HepG2 (cell line): ENCODE measurements around the gene ING5. TPM values are rescaled to one million over a fixed set of nuclear protein-coding genes. Genes with fewer than 3 reads are reported as not detected.

Source experiments
- JDP2 ChIP-seq: sonication (generic); formaldehyde crosslinking; IDR thresholded peaks from 2 replicates; pipeline ENCODE4 v1.8.1; 2022; ENCODE audit warnings: missing genetic modification reagents, borderline replicate concordance
- KLF12 ChIP-seq: sonication (generic); formaldehyde crosslinking; IDR thresholded peaks from 2 replicates; pipeline ENCODE4 v1.4.0; 2020; ENCODE audit warnings: missing genetic modification reagents, borderline replicate concordance
- MEIS1 ChIP-seq: sonication (generic); formaldehyde crosslinking; IDR thresholded peaks from 2 replicates; pipeline ENCODE4 v1.9.0; 2021; ENCODE audit warnings: mild to moderate bottlenecking, missing genetic modification reagents, moderate library complexity, borderline replicate concordance
- NCOA5 ChIP-seq: sonication (generic); formaldehyde crosslinking; IDR thresholded peaks from 2 replicates; pipeline ENCODE4 v1.4.0; 2020; ENCODE audit warnings: missing genetic modification reagents
- PHF8 ChIP-seq: sonication (generic); formaldehyde crosslinking; IDR thresholded peaks from 2 replicates; pipeline ENCODE4 v1.5.0; 2020; ENCODE audit warnings: missing genetic modification reagents
- POLR2A ChIP-seq, 2 experiments: IDR thresholded peaks; 2 replicates each; pipeline ENCODE4 v1.6.1; 2011; ENCODE audit warnings: low read depth in 2 of 2, low read length in 2 of 2, mild to moderate bottlenecking in 1 of 2, moderate library complexity in 1 of 2; ENCODE audit not compliant: insufficient read depth in 1 of 2
- SRSF1 ChIP-seq: fragments of 200-400 bp; formaldehyde crosslinking; optimal IDR thresholded peaks from 2 replicates; pipeline ENCODE3; 2017; ENCODE audit warnings: mild to moderate bottlenecking, low read depth, low read length, moderate library complexity
- U2AF1 ChIP-seq: fragments of 200-400 bp; formaldehyde crosslinking; optimal IDR thresholded peaks from 2 replicates; pipeline ENCODE3; 2017; ENCODE audit warnings: mild to moderate bottlenecking, low read depth, low read length
- ZBTB42 ChIP-seq: sonication (generic); formaldehyde crosslinking; IDR thresholded peaks from 2 replicates; pipeline ENCODE4 v1.5.0; 2020; ENCODE audit warnings: mild to moderate bottlenecking, missing genetic modification reagents
- ZFP36 ChIP-seq: fragments of 150-350 bp; IDR thresholded peaks from 2 replicates; pipeline ENCODE4 v1.6.1; 2018; ENCODE audit warnings: borderline replicate concordance, low read length, low read depth; ENCODE audit not compliant: partially characterized antibody
- ZMAT3 ChIP-seq: sonication (generic); formaldehyde crosslinking; conservative IDR thresholded peaks from 2 replicates; pipeline ENCODE4 v1.7.0; 2021; ENCODE audit warnings: missing genetic modification reagents
- ZNF232 ChIP-seq: sonication (generic); formaldehyde crosslinking; IDR thresholded peaks from 2 replicates; pipeline ENCODE4 v1.4.0; 2020; ENCODE audit warnings: missing genetic modification reagents, borderline replicate concordance
- ZNF331 ChIP-seq: sonication (generic); formaldehyde crosslinking; IDR thresholded peaks from 2 replicates; pipeline ENCODE4 v1.4.0; 2020; ENCODE audit warnings: missing genetic modification reagents
- ZNF430 ChIP-seq: sonication (generic); formaldehyde crosslinking; IDR thresholded peaks from 2 replicates; pipeline ENCODE4 v1.9.0; 2021; ENCODE audit warnings: mild to moderate bottlenecking, missing genetic modification reagents
- ZNF546 ChIP-seq: sonication (generic); formaldehyde crosslinking; conservative IDR thresholded peaks from 2 replicates; pipeline ENCODE4 v1.8.1; 2023; ENCODE audit warnings: mild to moderate bottlenecking, missing genetic modification reagents
- ZNF615 ChIP-seq: sonication (generic); formaldehyde crosslinking; IDR thresholded peaks from 2 replicates; pipeline ENCODE4 v1.5.0; 2020; ENCODE audit warnings: mild to moderate bottlenecking, missing genetic modification reagents, borderline replicate concordance
- ZNF678 ChIP-seq: sonication (generic); formaldehyde crosslinking; IDR thresholded peaks from 2 replicates; pipeline ENCODE4 v1.4.0; 2020; ENCODE audit warnings: mild to moderate bottlenecking, missing genetic modification reagents
- ZNF788 ChIP-seq: sonication (generic); formaldehyde crosslinking; IDR thresholded peaks from 2 replicates; pipeline ENCODE4 v1.5.0; 2020; ENCODE audit warnings: mild to moderate bottlenecking, missing genetic modification reagents, borderline replicate concordance
- ZNF850 ChIP-seq: sonication (generic); formaldehyde crosslinking; conservative IDR thresholded peaks from 2 replicates; pipeline ENCODE4 v1.9.0; 2021; ENCODE audit warnings: mild to moderate bottlenecking, missing genetic modification reagents
- ZNF891 ChIP-seq: sonication (generic); formaldehyde crosslinking; IDR thresholded peaks from 2 replicates; pipeline ENCODE4 v1.5.0; 2020; ENCODE audit warnings: mild to moderate bottlenecking, missing genetic modification reagents
- polyA plus RNA-seq, 8 experiments: library from polyadenylated mRNA; depleted of rRNA in 3 of 8; stranded (reverse) in 7 of 8; unstranded in 1 of 8; fragments of >200 nt; fragmentation: Illumina TruSeq in 4 of 8; extraction: Trizol in 4 of 8; gene quantifications; 2 replicates each; pipeline versions ENCODE4 v1.2.1 to v1.2.3, GENCODE V29; 2011 to 2016; ENCODE audit warnings: low read depth in 4 of 8, missing spikeins in 1 of 8, mixed read lengths in 1 of 8; ENCODE audit not compliant: insufficient read depth in 1 of 8
- total RNA-seq, 5 experiments: library from RNA; depleted of rRNA; stranded (reverse); fragments of >200 nt; fragmentation: Illumina TruSeq; extraction: Trizol; gene quantifications; 2 replicates each; pipeline ENCODE4 v1.2.3, GENCODE V29; 2016; ENCODE audit warnings: low read depth in 1 of 5
- TF ChIP-seq, protein P1 (sequence below): sonication (generic); formaldehyde crosslinking; IDR thresholded peaks from 2 replicates; pipeline ENCODE4 v1.8.1; 2023; ENCODE audit warnings: missing genetic modification reagents, mild to moderate bottlenecking, borderline replicate concordance
- TF ChIP-seq, protein P2 (sequence below): sonication (generic); formaldehyde crosslinking; IDR thresholded peaks from 2 replicates; pipeline ENCODE4 v1.4.0; 2020; ENCODE audit warnings: mild to moderate bottlenecking, missing genetic modification reagents
- TF ChIP-seq, protein P3 (sequence below): sonication (generic); formaldehyde crosslinking; conservative IDR thresholded peaks from 2 replicates; pipeline ENCODE4 v1.4.0; 2020; ENCODE audit warnings: missing genetic modification reagents

The ING5 gene
- total and polyA plus RNA-seq, 2 of the 13 experiments (the other 11 are each of a cell fraction or from before 2014, with no cell fraction given): 61.9 to 71.9 TPM

DNA sequence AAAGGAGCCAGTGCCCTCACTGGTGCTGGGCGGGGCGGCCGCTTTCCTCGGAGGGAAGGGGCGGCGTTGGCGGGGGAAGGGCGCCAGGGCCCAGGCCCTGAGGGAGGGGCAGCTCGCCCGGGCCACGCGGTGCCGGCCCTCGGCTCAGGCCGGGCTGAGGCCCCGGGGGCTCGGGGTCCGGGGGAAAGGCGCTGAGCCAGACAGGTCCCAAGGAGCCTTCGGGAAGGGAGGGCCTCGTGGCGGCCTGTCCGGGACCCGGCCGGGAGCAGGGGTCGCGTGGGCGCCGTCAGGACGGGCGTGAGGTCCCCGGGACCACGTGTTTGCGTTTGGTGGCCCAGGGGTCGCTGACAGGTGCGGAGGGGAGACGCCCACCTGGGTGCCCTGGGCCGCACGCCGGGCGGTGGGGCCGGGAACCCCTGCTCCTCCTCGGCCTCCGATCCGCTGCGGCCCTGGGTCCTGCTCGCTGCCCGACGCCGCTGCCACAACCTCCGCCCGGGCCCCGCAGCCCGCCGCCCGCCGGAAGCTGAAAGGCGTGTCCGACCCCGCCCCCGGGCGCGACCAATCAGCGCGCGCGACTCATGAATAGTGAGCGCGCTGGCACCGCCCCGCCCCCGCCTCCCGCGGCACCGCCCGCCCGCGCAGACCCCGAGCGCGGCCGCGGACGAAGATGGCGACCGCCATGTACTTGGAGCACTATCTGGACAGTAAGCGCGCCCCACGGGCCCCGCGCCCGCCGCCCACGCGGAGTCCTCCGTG, at the start of gene ING5 (continued):
- TF ChIP-seq ZNF615 (CRISPR knock-in tag): peak; percentile 14
- TF ChIP-seq KLF12 (CRISPR knock-in tag): peak; percentile 97
- TF ChIP-seq ZMAT3: peak; percentile 95
- peak; percentile 74; the same call in 1 of the 2 replicates for TF ChIP-seq ZNF678 (CRISPR knock-in tag)
- peak; percentile 87; the same call in 1 of the 2 replicates for TF ChIP-seq ZBTB42 (CRISPR knock-in tag)
- peak; percentile 61 for TF ChIP-seq PHF8 (CRISPR knock-in tag)
- TF ChIP-seq ZNF331 (CRISPR knock-in tag): peak; percentile 80
- no peak for TF ChIP-seq SRSF1
- TF ChIP-seq, protein P1, sequence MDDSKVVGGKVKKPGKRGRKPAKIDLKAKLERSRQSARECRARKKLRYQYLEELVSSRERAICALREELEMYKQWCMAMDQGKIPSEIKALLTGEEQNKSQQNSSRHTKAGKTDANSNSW (CRISPR knock-in tag): peak; percentile 60; the same call in 1 of the 2 replicates
- TF ChIP-seq ZNF430 (CRISPR knock-in tag): peak; percentile 74
- TF ChIP-seq MEIS1: peak; percentile 73; the same call in 1 of the 2 replicates
- TF ChIP-seq, protein P2, sequence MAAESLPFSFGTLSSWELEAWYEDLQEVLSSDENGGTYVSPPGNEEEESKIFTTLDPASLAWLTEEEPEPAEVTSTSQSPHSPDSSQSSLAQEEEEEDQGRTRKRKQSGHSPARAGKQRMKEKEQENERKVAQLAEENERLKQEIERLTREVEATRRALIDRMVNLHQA: peak; percentile 45; the same call in 1 of the 2 replicates
- TF ChIP-seq ZFP36: no peak
- TF ChIP-seq ZNF891 (CRISPR knock-in tag): peak; percentile 85; the same call in 1 of the 2 replicates
- TF ChIP-seq U2AF1: no peak
- TF ChIP-seq JDP2 (CRISPR knock-in tag): 0 out of 2 replicates have a peak, but pooled peaks have one; percentile 15
- peak; percentile 96 to 99 for TF ChIP-seq POLR2A (IDR thresholded peaks at IDR 0.05; ENCODE audit: insufficient read depth in 1 of 2, low read depth in 2 of 2, low read length in 2 of 2)
- TF ChIP-seq, protein P3, sequence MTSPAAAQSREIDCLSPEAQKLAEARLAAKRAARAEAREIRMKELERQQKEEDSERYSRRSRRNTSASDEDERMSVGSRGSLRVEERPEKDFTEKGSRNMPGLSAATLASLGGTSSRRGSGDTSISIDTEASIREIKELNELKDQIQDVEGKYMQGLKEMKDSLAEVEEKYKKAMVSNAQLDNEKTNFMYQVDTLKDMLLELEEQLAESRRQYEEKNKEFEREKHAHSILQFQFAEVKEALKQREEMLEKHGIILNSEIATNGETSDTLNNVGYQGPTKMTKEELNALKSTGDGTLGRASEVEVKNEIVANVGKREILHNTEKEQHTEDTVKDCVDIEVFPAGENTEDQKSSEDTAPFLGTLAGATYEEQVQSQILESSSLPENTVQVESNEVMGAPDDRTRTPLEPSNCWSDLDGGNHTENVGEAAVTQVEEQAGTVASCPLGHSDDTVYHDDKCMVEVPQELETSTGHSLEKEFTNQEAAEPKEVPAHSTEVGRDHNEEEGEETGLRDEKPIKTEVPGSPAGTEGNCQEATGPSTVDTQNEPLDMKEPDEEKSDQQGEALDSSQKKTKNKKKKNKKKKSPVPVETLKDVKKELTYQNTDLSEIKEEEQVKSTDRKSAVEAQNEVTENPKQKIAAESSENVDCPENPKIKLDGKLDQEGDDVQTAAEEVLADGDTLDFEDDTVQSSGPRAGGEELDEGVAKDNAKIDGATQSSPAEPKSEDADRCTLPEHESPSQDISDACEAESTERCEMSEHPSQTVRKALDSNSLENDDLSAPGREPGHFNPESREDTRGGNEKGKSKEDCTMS (CRISPR knock-in tag): no peak
- peak; percentile 43; the same call in 1 of the 2 replicates for TF ChIP-seq ZNF788 (CRISPR knock-in tag)
- no peak for TF ChIP-seq ZNF850 (CRISPR knock-in tag)
- TF ChIP-seq ZNF546 (CRISPR knock-in tag): peak; percentile 91
- no peak for TF ChIP-seq NCOA5 (CRISPR knock-in tag)
- peak; percentile 73 for TF ChIP-seq ZNF232 (CRISPR knock-in tag)
